GM12891 (cell line): ENCODE data around the gene DBH.

Experiments used
- DNase-seq: peaks from one replicate; pipeline ENCODE4 v3.0.0; 2011; ENCODE audit warnings: low spot score; ENCODE audit not compliant: insufficient read length
- FAIRE-seq: peaks from 2 replicates; lab custom pipeline; 2011; peaks lifted over from hg19 to GRCh38; lab: Jason Lieb, UNC
- PAX5 ChIP-seq: IDR thresholded peaks from 2 replicates; pipeline ENCODE4 v1.6.1; 2011; ENCODE audit warnings: low read length, moderate library complexity, mild to moderate bottlenecking; ENCODE audit not compliant: insufficient read depth, severe bottlenecking
- POLR2A ChIP-seq: IDR thresholded peaks from 2 replicates; pipeline ENCODE4 v1.6.1; 2011; ENCODE audit warnings: low read depth, low read length, control low read depth
- POLR2AphosphoS5 ChIP-seq: IDR thresholded peaks from 2 replicates; pipeline ENCODE4 v1.6.1; 2011; ENCODE audit warnings: low read depth, low read length, control low read depth
- POU2F2 ChIP-seq: IDR thresholded peaks from 2 replicates; pipeline ENCODE4 v1.6.1; 2011; ENCODE audit warnings: low read depth, mild to moderate bottlenecking, control low read depth, low read length, moderate library complexity
- SPI1 ChIP-seq: IDR thresholded peaks from 2 replicates; pipeline ENCODE4 v1.6.1; 2011; ENCODE audit warnings: low read depth, low read length, control low read depth
- TAF1 ChIP-seq: IDR thresholded peaks from 2 replicates; pipeline ENCODE4 v1.6.1; 2011; ENCODE audit warnings: low read depth, low read length, control low read depth

Gene DBH

DNA sequence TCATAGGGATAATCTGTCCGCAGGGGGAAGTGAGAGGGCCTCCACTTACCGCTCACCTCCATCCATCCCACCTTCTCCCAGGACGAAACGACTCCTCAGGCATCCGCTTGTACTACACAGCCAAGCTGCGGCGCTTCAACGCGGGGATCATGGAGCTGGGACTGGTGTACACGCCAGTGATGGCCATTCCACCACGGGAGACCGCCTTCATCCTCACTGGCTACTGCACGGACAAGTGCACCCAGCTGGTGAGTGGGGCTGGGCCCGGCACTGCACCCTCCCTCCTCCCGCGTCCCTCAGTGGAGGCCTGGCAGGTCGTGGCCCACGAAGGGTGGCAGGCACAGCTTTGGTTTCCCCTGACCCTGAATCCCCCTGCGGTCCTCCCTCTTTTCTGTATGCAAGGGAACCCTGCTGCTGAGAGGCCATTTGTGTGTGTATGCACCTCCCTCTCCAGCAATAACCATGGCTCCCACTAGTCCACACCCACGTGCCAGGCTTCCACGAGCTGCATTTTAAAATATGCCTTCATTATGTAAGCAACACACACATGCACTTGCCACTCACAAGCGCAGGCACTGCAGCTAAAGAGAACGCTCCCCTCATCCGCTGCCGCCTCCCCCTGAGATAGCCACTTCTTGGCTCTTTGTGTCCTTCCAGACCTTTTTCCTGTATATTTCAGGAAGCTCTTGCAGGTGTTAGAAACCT lies 11.8 kb downstream of the DBH start:
- DNase-seq (no peak), FAIRE-seq (no peak)
- no peak for TF ChIP-seq TAF1
- TF ChIP-seq POU2F2, result no peak
- no peak for TF ChIP-seq SPI1
- TF ChIP-seq POLR2AphosphoS5, result no peak
- no peak for TF ChIP-seq PAX5
- no peak for TF ChIP-seq POLR2A

DNA sequence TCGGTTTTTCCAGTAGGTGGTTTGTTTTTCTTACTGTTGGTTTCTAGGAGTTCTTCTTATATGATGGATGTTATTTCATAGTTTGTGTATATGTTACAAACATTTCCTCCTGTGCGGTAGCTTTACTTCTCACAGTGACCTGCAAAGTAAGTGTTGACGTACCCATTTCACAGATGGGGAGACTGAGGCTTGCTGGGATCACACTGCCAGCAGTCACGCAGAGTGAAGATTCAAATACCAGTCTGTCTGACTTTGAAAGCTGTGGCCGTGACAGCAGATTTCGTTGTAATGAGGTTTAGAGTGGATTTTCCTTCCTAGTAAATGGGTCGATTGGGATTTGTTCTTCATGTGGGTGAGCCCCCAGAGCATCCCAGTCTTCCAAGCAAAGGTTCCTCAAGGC lies 13.0 kb downstream of the DBH start:
- DNase-seq (no peak), FAIRE-seq (no peak)
- TF ChIP-seq SPI1 (no peak), TAF1 (no peak), POLR2A (no peak), POLR2AphosphoS5 (no peak), POU2F2 (no peak), PAX5 (no peak)

DNA sequence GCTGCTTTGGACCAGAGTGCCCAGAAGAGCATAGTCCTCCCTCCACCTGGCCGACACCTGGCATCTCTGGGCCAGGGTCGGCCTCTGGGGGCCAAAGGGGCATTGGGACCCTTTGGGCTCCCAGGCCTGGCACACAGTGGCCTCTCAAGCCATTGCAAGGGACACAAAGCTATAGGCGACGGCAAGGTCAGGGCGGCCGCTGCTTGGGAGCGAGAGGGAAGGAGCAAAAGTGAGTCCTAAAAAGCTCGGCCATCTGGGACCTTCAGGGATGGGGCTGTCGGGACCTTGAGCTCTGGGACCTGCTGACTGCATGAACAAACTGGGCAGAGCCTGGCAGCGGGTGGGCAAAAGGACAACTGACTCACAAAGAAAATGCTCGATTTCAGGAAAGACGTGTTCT lies 13.9 kb downstream of the DBH start:
- DNase-seq (no peak), FAIRE-seq (no peak)
- no peak for TF ChIP-seq SPI1
- TF ChIP-seq PAX5, result no peak
- no peak for TF ChIP-seq POLR2AphosphoS5
- TF ChIP-seq POU2F2, result no peak
- no peak for TF ChIP-seq POLR2A
- TF ChIP-seq TAF1, result no peak

DNA sequence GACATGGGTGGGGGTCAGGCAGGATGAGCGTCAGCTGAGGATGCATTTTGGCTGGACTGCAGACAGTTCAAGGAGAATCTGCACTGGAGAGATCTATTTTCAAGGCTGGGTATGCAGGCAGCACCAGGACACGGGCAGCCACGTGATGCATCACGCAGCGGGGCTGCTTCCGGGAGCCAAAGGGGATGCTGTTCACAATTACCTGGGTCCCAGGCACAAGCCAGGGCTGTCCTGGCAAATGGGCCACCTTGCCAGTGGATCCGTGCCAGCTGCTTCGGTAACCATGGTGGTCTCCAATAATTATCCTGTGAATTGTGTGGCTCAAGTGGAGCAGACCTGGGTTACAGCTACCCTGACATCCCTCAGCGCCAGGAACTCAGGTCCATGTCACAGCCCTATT lies 17.5 kb downstream of the DBH start:
- no peak for DNase-seq
- FAIRE-seq, result no peak
- no peak for TF ChIP-seq TAF1
- no peak for TF ChIP-seq POU2F2
- no peak for TF ChIP-seq PAX5
- no peak for TF ChIP-seq POLR2A
- no peak for TF ChIP-seq POLR2AphosphoS5
- TF ChIP-seq SPI1, result no peak

DNA sequence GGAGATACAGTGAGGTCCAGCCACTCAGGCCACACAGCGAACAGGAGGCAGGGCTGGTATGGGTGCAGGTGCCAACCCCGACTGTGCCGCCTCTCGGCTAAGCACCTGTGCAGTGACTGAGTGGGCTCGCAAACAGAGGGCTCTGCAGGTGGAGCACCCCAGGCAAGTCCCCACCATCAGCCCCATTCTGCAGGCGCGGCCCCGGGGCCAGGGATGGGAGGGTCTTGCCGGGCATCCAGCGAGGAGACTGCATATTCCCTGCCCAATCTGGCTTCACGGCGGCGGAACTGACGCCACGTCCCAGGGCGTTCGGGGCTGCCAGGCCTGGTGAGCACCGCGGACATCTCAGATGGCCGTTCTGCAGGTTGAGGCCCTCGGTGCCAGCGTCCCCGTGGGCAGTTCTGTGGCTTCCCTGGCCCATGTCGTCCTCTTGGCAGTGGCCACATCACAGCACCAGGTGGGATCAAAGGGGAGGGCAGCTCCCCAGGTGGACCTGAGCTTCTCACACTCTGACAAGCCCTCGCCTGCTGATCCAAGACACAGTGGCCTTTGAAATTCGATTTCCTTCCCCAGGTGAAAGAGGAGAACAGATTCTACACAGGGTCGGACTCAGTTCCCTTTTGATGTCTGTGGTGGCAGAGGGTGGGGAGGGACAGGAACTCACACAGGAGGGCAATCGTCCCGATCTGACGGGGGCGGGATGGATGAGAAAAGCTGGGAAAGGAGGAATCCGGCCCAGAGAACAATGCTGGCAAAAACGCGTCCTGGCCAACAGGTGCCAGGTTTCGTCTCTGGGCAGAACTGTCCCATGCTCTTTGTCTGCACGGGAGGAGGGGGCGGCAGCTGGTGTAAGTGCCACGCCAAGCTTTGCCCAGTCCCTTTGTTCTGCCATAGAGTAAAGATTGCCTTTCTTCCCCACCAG lies 18.8 kb downstream of the DBH start:
- FAIRE-seq, result no peak
- TF ChIP-seq PAX5 (no peak), POLR2A (no peak), SPI1 (no peak), POU2F2 (no peak), POLR2AphosphoS5 (no peak), TAF1 (no peak)
- no peak for DNase-seq

DNA sequence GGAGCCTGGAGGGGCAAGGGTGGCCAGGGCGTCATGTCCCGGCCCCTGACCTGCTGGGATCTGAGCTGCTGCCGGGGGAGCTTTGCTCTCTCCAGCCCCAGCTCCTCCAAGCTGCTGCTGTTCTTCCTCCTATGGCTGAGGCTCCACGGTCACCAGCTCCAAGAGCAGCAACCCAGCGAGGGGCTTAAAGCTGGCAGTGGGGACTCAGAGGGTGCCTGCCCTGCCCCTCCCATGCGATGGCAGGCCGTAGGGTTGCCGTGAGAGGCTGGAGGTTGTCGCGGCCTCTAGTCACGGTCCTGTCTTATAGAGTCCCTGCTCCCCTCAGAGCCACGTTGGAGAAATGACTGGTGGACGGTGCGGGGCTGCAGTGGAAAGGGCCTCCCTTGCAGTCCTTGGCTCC lies 19.5 kb downstream of the DBH start:
- no peak for TF ChIP-seq PAX5
- no peak for TF ChIP-seq TAF1
- TF ChIP-seq SPI1, result no peak
- TF ChIP-seq POU2F2, result no peak
- TF ChIP-seq POLR2A, result no peak
- TF ChIP-seq POLR2AphosphoS5, result no peak
- FAIRE-seq (no peak), DNase-seq (no peak)

DNA sequence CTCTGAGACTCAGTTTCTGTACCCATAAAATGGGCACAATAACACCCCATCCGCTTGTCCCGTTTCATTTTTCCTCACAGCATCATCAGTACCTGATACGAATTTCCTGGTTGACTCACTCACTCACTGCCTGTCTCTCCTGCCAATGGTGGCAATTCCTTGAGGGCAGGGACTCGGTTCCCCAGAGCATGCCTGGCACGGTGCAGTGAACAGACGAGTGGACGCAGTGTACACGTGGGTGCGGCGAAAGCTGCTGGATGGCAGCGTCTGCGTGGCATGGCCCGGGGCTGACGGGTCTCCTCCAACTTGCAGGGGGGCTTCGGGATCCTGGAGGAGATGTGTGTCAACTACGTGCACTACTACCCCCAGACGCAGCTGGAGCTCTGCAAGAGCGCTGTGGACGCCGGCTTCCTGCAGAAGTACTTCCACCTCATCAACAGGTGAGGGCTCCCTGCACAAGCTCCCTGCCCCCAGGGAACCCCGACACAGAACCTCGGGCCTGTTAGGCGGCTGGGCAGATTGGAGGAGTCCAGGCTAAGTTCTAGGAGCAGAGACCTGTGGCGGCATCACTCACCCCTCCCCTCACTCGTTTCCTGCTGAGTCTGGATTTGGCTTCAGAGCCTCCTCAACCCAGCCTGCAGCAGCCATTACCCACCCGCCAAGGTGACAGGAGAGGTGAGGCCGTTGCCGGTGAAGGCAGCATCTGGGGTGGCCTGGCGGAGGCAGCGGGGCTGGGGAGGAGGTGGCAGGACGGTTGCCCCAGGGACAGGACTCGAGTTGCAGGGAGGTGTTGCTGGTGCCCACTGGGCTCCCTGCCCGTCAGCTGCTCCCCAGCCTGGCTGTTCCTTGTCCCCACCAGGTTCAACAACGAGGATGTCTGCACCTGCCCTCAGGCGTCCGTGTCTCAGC lies 20.3 kb downstream of the DBH start:
- no peak for TF ChIP-seq POLR2AphosphoS5
- TF ChIP-seq POU2F2, result no peak
- TF ChIP-seq TAF1, result no peak
- TF ChIP-seq POLR2A, result no peak
- TF ChIP-seq SPI1, result no peak
- no peak for TF ChIP-seq PAX5
- FAIRE-seq, result no peak
- no peak for DNase-seq

DNA sequence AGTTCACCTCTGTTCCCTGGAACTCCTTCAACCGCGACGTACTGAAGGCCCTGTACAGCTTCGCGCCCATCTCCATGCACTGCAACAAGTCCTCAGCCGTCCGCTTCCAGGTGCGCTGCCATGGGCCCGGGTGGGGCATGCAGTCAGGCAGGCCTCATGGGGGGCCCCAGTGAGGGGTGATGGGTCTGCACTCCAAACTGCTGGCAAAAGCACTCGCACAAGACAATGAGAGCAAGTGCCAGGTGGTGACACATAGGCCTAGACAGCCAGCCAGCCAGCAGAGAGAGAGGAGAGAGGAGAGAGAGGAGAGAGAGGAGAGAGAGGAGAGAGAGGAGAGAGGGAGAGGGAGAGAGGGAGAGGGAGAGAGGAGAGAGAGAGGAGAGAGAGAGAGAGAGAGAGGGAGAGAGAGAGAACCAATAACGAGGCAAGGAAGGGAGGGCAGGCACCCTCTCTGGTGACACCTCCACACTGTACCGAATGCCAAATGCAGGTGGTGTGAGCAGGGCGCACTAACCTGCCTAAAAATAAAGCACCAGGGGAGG lies 21.0 kb downstream of the DBH start:
- FAIRE-seq, result no peak
- TF ChIP-seq SPI1, result no peak
- no peak for DNase-seq
